ENCODE measurements around the gene SERPINB12. TPM values are rescaled to one million over a fixed set of nuclear protein-coding genes. Genes with fewer than 3 reads are reported as not detected.

Gene SERPINB12
- total and polyA plus RNA-seq, 2 of the 4 experiments (the other 2 are of a cell fraction), result not detected

GRCh38 chr18:63562284-63562683 is 20.1 kb downstream of the SERPINB12 start:
- Histone ChIP-seq H3K9ac (ENCODE audit: low read depth, low read length) (no peak overlapping the region), H3K4me1 (ENCODE audit: control insufficient read depth, insufficient read depth, low read length) (no peaks in the 10 kb centered on the region), H2BK5ac (ENCODE audit: low read depth, low read length, poor library complexity, severe bottlenecking) (no peak overlapping the region), H2AK9ac (replicated peaks; ENCODE audit: low read depth, low read length, poor library complexity) (no peak overlapping the region), H3K36me3 (ENCODE audit: control insufficient read depth, insufficient read depth, low read length) (no peaks in the 10 kb centered on the region), H3K9me3 (ENCODE audit: control insufficient read depth, insufficient read depth, low read length) (no peaks in the 10 kb centered on the region), H4K5ac (ENCODE audit: low read depth, low read length) (no peak overlapping the region), H3K23ac (ENCODE audit: low read depth, low read length) (no peak overlapping the region), H2BK15ac (ENCODE audit: low read depth, low read length) (no peak overlapping the region), H4K8ac (ENCODE audit: low read depth in 2 of 2, low read length in 2 of 2) (no peak overlapping the region), H4K91ac (ENCODE audit: insufficient read depth, low read depth, low read length) (no peak overlapping the region), H3K56ac (ENCODE audit: extremely low read depth, insufficient read depth, low read length) (no peak overlapping the region), H2BK20ac (ENCODE audit: low read depth, low read length) (no peak overlapping the region), H3K4me3 (ENCODE audit: insufficient read depth, low read depth, low read length) (no peak overlapping the region), H3K4me2 (ENCODE audit: low read depth, low read length) (no peak overlapping the region), H3K27me3 (ENCODE audit: control insufficient read depth, insufficient read depth, low read length) (peaks cover 8% of the 10 kb centered on the region; the same call in 1 of the 2 replicates), H3K4ac (ENCODE audit: low read depth, low read length) (no peak overlapping the region), H3K79me1 (ENCODE audit: low read depth in 1 of 2, low read length in 2 of 2) (no peaks in the 10 kb centered on the region), H3K27ac (ENCODE audit: insufficient read depth, low read length) (no peak overlapping the region), H2AK5ac (ENCODE audit: low read depth, low read length) (no peak overlapping the region), H2AFZ (replicated peaks; ENCODE audit: low read length, poor library complexity) (no peak overlapping the region), H3K14ac (replicated peaks; ENCODE audit: low read depth, low read length) (no peak overlapping the region), H4K20me1 (ENCODE audit: insufficient read depth, low read length) (no peaks in the 10 kb centered on the region), H2BK120ac (ENCODE audit: low read depth, low read length) (no peak overlapping the region), H3K18ac (ENCODE audit: low read depth, low read length) (no peak overlapping the region), H3K9me1 (ENCODE audit: insufficient read depth, low read length) (no peaks in the 10 kb centered on the region)
- WGBS, 2 experiments (ENCODE audit: extremely low coverage in 2 of 2, insufficient read length in 1 of 2), result no CpG with 5 or more reads among the region's 4 CpGs
- TF ChIP-seq RFX5 (IDR thresholded peaks at IDR 0.05; ENCODE audit: low read depth, low read length) (no peak), ELK1 (IDR thresholded peaks at IDR 0.05; ENCODE audit: borderline replicate concordance, low read depth, low read length) (no peak), CTCF (conservative IDR thresholded peaks at IDR 0.05; ENCODE audit: low read depth, low read length) (no peak), SMC3 (IDR thresholded peaks at IDR 0.05; ENCODE audit: low read depth, low read length) (no peak), CHD1 (IDR thresholded peaks at IDR 0.05; ENCODE audit: low read depth, low read length) (no peak)
- intact Hi-C loops (cut with micrococcal nuclease) (no loop called here), dilution Hi-C loops (cut with HindIII; ENCODE audit: low sequenced_read_pairs, unreplicated experiment) (no loop called here), in situ Hi-C loops (cut with MboI; ENCODE audit: low sequenced_read_pairs) (no loop called here)
- ChIA-PET POLR2A (ENCODE audit: unreplicated experiment) (no interaction called here), CTCF (interaction anchor here (0.7 kb wide), 1 partner anchor 15 kb away, joined by 3 read pairs; no protein-coding TSS in a partner anchor)
- ATAC-seq (ENCODE audit: low read depth) (no peak), DNase-seq (no peak)
- no TSS peak for BruUV-seq (replicated peaks)

Measured in IMR-90 (cell line).